Neural cell (in vitro differentiated cells): ENCODE measurements around the gene CCDC24.

ENCODE experiments used
- CTCF ChIP-seq: fragments of 450-650 bp; IDR thresholded peaks from 2 replicates; pipeline ENCODE4 v1.5.1; 2014; ENCODE audit warnings: antibody characterized with exemption, mild to moderate bottlenecking, moderate library complexity; ENCODE audit not compliant: poor library complexity, severe bottlenecking
- EP300 ChIP-seq: fragments of 450-650 bp; conservative IDR thresholded peaks from 2 replicates; pipeline ENCODE4 v1.6.1; 2014; ENCODE audit warnings: antibody characterized with exemption, mild to moderate bottlenecking, moderate library complexity; ENCODE audit not compliant: poor library complexity, severe bottlenecking
- EZH2 ChIP-seq: fragments of 200-600, 300-800 bp; shearing (Covaris generic), sonication (generic); IDR thresholded peaks from 2 replicates; pipeline ENCODE4 v1.6.1; 2014; ENCODE audit warnings: antibody characterized with exemption, low read length, borderline replicate concordance, mild to moderate bottlenecking; ENCODE audit not compliant: insufficient read depth, poor library complexity, severe bottlenecking
- POLR2AphosphoS5 ChIP-seq: IDR thresholded peaks from 2 replicates; pipeline ENCODE4 v1.6.1; 2012
- RAD21 ChIP-seq: fragments of 450-650 bp; conservative IDR thresholded peaks from 2 replicates; pipeline ENCODE4 v1.6.1; 2014; ENCODE audit warnings: antibody characterized with exemption, mild to moderate bottlenecking, moderate library complexity
- SMC3 ChIP-seq: fragments of 450-650 bp; conservative IDR thresholded peaks from 2 replicates; pipeline ENCODE4 v1.6.1; 2014; ENCODE audit warnings: antibody characterized with exemption, mild to moderate bottlenecking, moderate library complexity; ENCODE audit not compliant: poor library complexity

- TF ChIP-seq EP300 (no peak), CTCF (no peak), EZH2 (no peak), RAD21 (no peak), SMC3 (no peak), POLR2AphosphoS5 (no peak)
Observed at GRCh38 chr1:43992232-43992995, 1.0 kb downstream of the CCDC24 start.
